PC-3 (cell line): ENCODE measurements around the gene RTN4RL1. TPM values are rescaled to one million over a fixed set of nuclear protein-coding genes. Genes with fewer than 3 reads are reported as not detected.

Experiments
- ATAC-seq: fragments of 200-7000 bp; cut with Tn5 transposase; 2 replicates; pipeline ENCODE4 v1.9.1; 2020; ENCODE audit warnings: mild to moderate bottlenecking, moderate library complexity
- BruUV-seq: library from RNA; stranded (reverse); fragments of 400-500 nt; replicated peaks from 2 replicates; lab custom pipeline; 2021; lab: Mats Ljungman, UMichigan
- CTCF ChIA-PET: fragments of 300-600 bp; sonication (Branson Sonifier 250); formaldehyde crosslinking; loops from one replicate; lab custom pipeline; 2022; ENCODE audit warnings: antibody characterized with exemption; lab: Charles Lee
- POLR2A ChIA-PET: fragments of 300-600 bp; sonication (Branson Sonifier 250); formaldehyde crosslinking; loops from one replicate; lab custom pipeline; 2022; ENCODE audit warnings: antibody characterized with exemption; ENCODE audit not compliant: unreplicated experiment; lab: Charles Lee
- DNase-seq: peaks from one replicate; pipeline ENCODE4 v3.0.0-alpha.2; 2015
- H2AFZ ChIP-seq: fragments of 300-600 bp; sonication (generic); 2 replicates; pipeline ENCODE4 v1.6.0; 2016; ENCODE audit warnings: antibody characterized with exemption, low read length
- H3F3A ChIP-seq: fragments of 300-600 bp; sonication (generic); one replicate; pipeline ENCODE4 v1.6.0; 2017; ENCODE audit warnings: antibody characterized with exemption, low read length, control low read depth, mild to moderate bottlenecking; ENCODE audit not compliant: unreplicated experiment
- H3K27ac ChIP-seq: fragments of 300-600 bp; sonication (generic); 2 replicates; pipeline ENCODE4 v1.5.1; 2016; ENCODE audit warnings: mild to moderate bottlenecking, low read length
- H3K27me3 ChIP-seq: fragments of 300-600 bp; sonication (generic); 2 replicates; pipeline ENCODE4 v1.6.1; 2016; ENCODE audit warnings: low read length, mixed read lengths
- H3K36me3 ChIP-seq: fragments of 300-600 bp; sonication (generic); 2 replicates; pipeline ENCODE4 v1.6.1; 2016; ENCODE audit warnings: low read depth, mixed run types, low read length, mixed read lengths
- H3K4me1 ChIP-seq: fragments of 300-600 bp; sonication (generic); 2 replicates; pipeline ENCODE4 v1.5.1; 2016; ENCODE audit warnings: low read length; ENCODE audit not compliant: insufficient read depth
- H3K4me2 ChIP-seq: fragments of 300-600 bp; sonication (generic); 2 replicates; pipeline ENCODE4 v1.6.0; 2016; ENCODE audit warnings: low read length
- H3K4me3 ChIP-seq: fragments of 300-600 bp; sonication (generic); 2 replicates; pipeline ENCODE4 v1.5.1; 2016; ENCODE audit warnings: mild to moderate bottlenecking, low read length, mixed read lengths
- H3K79me2 ChIP-seq: fragments of 300-600 bp; sonication (generic); 2 replicates; pipeline ENCODE4 v1.6.1; 2017; ENCODE audit warnings: low read length, mixed read lengths
- H3K9ac ChIP-seq: fragments of 300-600 bp; sonication (generic); 2 replicates; pipeline ENCODE4 v1.6.0; 2016; ENCODE audit warnings: mild to moderate bottlenecking, low read length
- H3K9me2 ChIP-seq: fragments of 300-600 bp; sonication (generic); replicated peaks from 2 replicates; pipeline ENCODE4 v1.6.1; 2016; ENCODE audit warnings: mixed run types, low read length, mixed read lengths
- H3K9me3 ChIP-seq: fragments of 300-600 bp; sonication (generic); 2 replicates; pipeline ENCODE4 v1.6.1; 2016; ENCODE audit warnings: low read length, mixed read lengths
- H4K20me1 ChIP-seq: fragments of 300-600 bp; sonication (generic); 2 replicates; pipeline ENCODE4 v1.6.1; 2016; ENCODE audit warnings: low read length, mixed read lengths
- CTCF ChIP-seq: fragments of 300-600 bp; sonication (generic); conservative IDR thresholded peaks from 2 replicates; pipeline ENCODE4 v1.5.1; 2017; ENCODE audit warnings: antibody characterized with exemption, low read depth, mild to moderate bottlenecking, low read length
- EZH2 ChIP-seq: fragments of 300-600 bp; sonication (generic); IDR thresholded peaks from one replicate; pipeline ENCODE4 v1.6.1; 2017; ENCODE audit warnings: antibody characterized with exemption, mild to moderate bottlenecking, low read length; ENCODE audit not compliant: unreplicated experiment
- EZH2phosphoT487 ChIP-seq: fragments of 300-600 bp; sonication (generic); IDR thresholded peaks from 2 replicates; pipeline ENCODE4 v1.6.1; 2018; ENCODE audit warnings: mild to moderate bottlenecking, antibody characterized with exemption, low read length, borderline replicate concordance
- intact Hi-C: fragments of 100-400 bp; cut with micrococcal nuclease; formaldehyde crosslinking; loops from 2 replicates; pipeline ENCODE4 v1.9.0; 2023
- total RNA-seq: library from RNA; depleted of rRNA; stranded (reverse); fragments of >200 nt; gene quantifications from 2 replicates; pipeline ENCODE4 v1.2.3, GENCODE V29; 2014

Gene RTN4RL1
- total RNA-seq, 1 experiment from 2014 or later, result 6.9 TPM

- Histone ChIP-seq H4K20me1 (no peaks in the 10 kb centered on the region), H3K4me2 (no peak overlapping the region), H3K9me3 (no peaks in the 10 kb centered on the region), H3F3A (no peaks in the 10 kb centered on the region), H3K4me1 (no peaks in the 10 kb centered on the region), H3K4me3 (no peak overlapping the region), H3K27ac (no peak overlapping the region), H2AFZ (no peak overlapping the region), H3K9me2 (no peaks in the 10 kb centered on the region), H3K36me3 (no peaks in the 10 kb centered on the region), H3K79me2 (no peaks in the 10 kb centered on the region), H3K9ac (no peak overlapping the region), H3K27me3 (no peaks in the 10 kb centered on the region)
- no peak for ATAC-seq
- no TSS peak for BruUV-seq
- intact Hi-C loops, result no loop called here
- ChIA-PET POLR2A (no interaction called here), CTCF (no interaction called here)
- no peak for DNase-seq
- no peak for TF ChIP-seq EZH2
- TF ChIP-seq CTCF, result no peak
- TF ChIP-seq EZH2phosphoT487, result no peak
These were observed 108.0 kb downstream of the RTN4RL1 start for GRCh38 chr17:1916963-1917715.

GRCh38 chr17:1916316-1916715 is 108.8 kb downstream of the RTN4RL1 start:
- ATAC-seq (no peak), DNase-seq (no peak)
- H3K27me3 ChIP-seq, result no peaks in the 10 kb centered on the region
- H3F3A ChIP-seq, result no peaks in the 10 kb centered on the region
- no peak overlapping the region for H2AFZ ChIP-seq
- BruUV-seq, result no TSS peak
- no peak for TF ChIP-seq EZH2phosphoT487
- H3K4me1 ChIP-seq, result no peaks in the 10 kb centered on the region
- H4K20me1 ChIP-seq, result no peaks in the 10 kb centered on the region
- no peak overlapping the region for H3K4me3 ChIP-seq
- H3K27ac ChIP-seq, result no peak overlapping the region
- no peaks in the 10 kb centered on the region for H3K9me3 ChIP-seq
- intact Hi-C loops, result no loop called here
- ChIA-PET CTCF (no interaction called here), POLR2A (no interaction called here)
- no peaks in the 10 kb centered on the region for H3K79me2 ChIP-seq
- H3K4me2 ChIP-seq, result no peak overlapping the region
- no peak overlapping the region for H3K9ac ChIP-seq
- no peaks in the 10 kb centered on the region for H3K36me3 ChIP-seq
- no peaks in the 10 kb centered on the region for H3K9me2 ChIP-seq

GRCh38 chr17:1915889-1916288 is 109.2 kb downstream of the RTN4RL1 start:
- no peak for ATAC-seq
- H3K9me2 ChIP-seq, result no peaks in the 10 kb centered on the region
- no peaks in the 10 kb centered on the region for H3K9me3 ChIP-seq
- H3K9ac ChIP-seq, result no peak overlapping the region
- TF ChIP-seq EZH2, result no peak
- TF ChIP-seq EZH2phosphoT487, result no peak
- no peak for TF ChIP-seq CTCF
- no peak overlapping the region for H3K4me2 ChIP-seq
- H3K4me3 ChIP-seq, result no peak overlapping the region
- intact Hi-C loops, result no loop called here
- H3K79me2 ChIP-seq, result no peaks in the 10 kb centered on the region
- no peaks in the 10 kb centered on the region for H3K36me3 ChIP-seq
- no peaks in the 10 kb centered on the region for H3K27me3 ChIP-seq
- ChIA-PET POLR2A (no interaction called here), CTCF (no interaction called here)
- BruUV-seq, result no TSS peak
- no peaks in the 10 kb centered on the region for H4K20me1 ChIP-seq
- no peak overlapping the region for H3K27ac ChIP-seq
- H3K4me1 ChIP-seq, result no peaks in the 10 kb centered on the region
- DNase-seq, result no peak
- no peak overlapping the region for H2AFZ ChIP-seq
- no peaks in the 10 kb centered on the region for H3F3A ChIP-seq
